Glomerular visceral epithelial cell (primary cell): Measurements from ENCODE around the gene SLC5A3.
A peak's percentile ranks its signal among the peaks of the same experiment; 100 is the strongest.

Source experiments
- DNase-seq: peaks from one replicate; pipeline ENCODE4 v3.0.0-alpha.2; 2016; ENCODE audit errors: extremely low spot score

Gene SLC5A3

DNA sequence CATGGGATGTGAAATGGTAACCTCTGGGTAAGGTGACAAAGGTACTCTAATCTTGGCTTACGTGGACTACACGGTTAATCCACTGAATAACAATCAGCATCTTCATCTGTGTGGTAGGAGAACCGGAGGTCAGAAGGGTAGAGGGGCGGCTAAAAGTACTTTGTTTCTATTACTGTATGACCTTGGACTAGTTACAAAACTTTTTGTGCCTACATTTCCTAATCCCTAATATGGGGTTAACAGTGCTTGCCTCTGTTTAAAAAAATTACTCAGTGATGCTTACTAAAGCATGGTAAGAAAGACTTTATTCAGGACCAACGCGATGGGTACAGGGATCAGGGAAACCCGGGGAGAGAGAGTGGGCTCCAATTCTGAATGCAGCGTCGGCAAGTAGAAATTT, 1.7 kb upstream of the SLC5A3 start:
- no peak for DNase-seq

DNA sequence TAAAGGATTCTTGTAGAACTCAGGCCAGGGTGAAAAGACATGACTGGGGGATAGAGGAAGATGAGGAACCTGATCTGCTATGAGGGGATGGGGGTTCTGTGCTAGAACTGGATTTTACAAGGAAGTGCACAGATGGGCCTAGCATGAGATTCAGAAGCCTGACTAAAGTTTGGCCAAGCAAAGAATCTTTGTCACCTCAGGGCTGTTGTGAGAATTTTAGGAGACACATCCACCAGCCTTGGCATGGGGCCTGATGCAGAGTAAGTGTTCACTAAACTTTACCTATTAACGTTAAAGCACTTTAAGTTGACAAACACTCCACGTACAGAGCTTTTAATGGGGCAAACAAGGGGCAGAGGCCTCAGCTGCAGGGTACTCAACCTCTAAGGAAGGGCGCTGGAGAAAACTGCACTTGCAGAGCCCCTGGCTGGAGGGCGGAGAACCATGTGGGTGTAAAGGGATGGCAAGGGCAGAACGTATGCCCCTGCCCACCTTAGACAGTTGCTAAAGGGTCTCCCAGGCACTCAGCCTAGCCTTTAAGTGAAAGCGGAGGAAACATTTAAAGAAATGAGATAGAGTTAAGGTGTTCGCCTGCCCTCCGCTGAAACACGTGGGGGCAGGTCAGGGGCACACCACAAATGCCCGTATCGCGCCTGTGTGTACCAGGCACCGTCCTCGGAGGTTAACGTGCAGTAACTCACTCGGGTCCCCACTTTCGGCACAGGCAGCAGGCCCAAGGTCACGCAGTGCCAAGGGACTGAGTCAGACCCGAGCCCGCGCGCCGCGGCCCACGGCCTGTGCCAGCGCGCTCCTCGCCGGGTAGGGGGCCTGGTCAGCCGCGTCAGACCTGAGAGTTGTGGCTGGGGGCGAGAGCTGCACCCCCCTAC, 990 bp upstream of the SLC5A3 start:
- no peak for DNase-seq

DNA sequence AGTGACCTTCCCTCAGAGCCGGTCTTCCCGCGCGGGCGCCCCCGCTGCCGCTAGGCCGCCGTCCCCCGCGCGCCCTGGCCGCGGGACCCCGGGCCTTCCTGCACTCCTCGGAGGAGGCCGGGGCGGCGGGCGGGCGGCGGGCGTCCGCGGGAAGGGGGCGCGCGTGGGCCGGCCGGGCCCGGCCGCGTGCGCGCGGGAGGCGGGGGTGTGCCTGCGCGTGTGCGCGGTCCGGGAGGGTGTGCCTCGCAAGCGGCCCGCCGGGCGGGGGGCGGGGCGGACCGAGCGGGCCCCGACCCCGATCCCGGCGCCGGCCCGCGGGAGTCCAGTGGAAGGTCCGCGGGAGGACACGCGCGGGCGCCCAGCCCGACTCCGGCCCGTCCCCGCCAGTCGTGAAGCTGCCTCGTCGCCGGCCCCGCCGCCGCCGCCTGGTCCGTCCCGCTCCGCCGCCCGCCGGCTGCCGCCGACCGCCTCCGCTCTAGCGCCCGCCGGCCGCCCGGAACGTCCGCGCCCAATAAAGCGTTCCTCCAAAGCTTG, 438 bp downstream of the SLC5A3 start:
- DNase-seq, result peak; percentile 26

DNA sequence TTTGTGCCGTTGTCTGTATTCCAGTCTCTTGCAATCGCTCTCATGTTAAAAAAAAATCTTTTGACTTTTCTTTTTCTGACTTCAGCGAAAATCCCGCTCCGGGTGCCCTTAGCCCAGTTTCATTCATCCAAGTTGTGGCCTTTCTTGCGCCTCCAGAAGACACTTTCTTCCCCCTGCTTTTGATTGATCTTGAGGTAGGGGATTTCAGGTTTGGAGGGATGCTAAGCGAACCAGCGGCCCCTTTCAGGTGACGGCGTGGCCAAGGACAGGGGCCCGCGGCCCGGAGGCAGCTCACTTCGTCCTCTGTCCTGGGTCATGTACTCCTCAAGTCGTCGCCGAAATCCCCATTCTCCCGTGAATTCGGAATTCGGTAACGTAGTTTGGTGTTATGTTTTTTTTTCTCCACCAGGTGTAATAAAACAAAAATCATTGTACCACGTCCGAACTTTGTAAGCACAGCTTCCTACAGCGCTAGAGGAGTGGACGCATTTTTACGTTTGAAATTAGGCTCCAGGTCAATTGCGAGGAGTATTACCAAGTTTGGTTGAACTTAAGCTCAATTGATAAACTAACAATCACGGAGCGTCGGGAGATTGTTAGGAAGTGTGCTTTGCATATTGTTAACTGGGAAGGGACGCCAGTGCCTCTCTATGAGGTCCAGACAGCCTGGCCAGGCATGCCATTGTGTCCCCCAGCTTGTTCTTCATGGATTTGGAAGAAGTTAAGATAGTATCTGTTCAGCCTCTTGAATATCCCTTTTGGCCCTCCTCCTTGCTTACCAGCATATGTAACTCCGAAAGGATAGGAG, 1.1 kb downstream of the SLC5A3 start:
- DNase-seq, result peak; percentile 14

DNA sequence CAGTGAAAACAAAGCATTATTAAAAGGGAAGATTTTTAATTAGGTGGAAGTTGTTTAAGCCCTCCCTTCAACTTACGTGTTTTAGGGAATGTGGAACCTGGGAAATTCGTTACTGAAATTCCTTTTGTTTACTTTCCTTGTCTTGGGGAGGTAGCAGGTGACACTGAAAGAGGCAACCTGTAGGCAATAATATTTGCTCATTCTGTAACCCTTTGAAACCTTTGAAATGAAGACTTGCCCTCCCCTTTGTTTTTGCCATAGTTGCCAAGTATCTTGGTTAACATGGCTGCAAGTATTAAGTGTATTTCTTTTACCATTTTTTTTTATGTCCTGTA, 1.7 kb downstream of the SLC5A3 start:
- DNase-seq, result no peak

DNA sequence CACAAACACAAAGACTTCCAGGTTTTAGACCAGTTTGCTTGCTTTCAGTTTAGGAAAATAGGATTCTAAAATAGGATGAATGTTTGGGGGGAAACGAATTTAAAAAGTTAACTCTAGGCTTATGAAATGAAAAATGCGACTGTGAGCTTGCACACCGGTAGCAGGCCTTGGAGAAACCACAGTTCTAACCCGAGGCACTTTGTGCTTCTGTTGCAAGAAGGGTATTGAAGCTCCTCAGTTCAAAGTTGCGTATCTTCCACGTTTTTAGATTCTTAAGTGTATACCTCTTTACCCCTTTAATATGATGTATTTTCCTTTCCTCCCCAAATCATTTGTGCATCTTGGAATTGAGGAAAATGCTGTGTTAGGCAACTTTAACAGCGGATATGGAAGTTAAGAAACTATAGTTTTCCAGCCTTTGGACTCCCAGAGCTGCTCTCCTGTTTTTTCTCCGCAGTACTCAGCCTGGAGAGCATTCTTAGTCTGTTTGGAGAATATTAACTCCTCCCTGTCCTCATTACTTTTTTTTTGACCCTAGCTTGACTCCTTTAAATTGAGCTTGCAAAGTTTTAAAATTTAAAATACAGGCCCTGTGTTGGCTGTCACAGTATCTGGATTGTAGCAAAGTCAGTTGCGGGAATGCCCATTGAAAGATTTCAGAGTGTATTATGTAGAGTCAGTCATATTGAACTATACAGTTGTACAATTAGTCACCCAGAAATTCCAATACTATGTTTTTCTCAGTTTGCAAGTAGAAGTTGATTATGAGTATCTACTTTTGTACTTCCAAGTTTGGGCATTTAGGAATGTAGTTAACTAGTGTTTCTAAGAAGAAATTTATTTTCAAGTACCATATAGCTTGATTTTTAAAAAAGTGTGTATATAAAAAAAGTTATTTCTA, 2.6 kb downstream of the SLC5A3 start:
- DNase-seq, result no peak

DNA sequence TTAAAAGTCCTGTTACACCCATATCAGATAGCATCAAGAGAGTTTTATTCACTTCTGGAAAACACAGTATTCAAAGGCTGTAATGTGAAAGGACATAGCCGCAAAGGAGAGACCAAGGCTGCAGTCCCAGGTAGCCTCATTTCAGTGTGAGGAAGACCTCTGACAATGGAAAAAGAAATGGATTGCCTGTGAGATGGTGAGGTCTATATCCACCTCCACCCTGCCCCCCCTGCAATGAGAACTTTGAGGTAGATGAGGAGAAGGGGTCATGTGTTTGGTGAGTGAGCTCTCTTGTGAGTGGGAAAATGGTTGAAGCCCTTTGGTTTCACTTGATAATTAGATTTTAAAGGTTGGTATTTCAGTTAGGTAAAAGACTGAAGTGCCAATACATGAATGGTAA, 3.5 kb downstream of the SLC5A3 start:
- DNase-seq, result no peak

DNA sequence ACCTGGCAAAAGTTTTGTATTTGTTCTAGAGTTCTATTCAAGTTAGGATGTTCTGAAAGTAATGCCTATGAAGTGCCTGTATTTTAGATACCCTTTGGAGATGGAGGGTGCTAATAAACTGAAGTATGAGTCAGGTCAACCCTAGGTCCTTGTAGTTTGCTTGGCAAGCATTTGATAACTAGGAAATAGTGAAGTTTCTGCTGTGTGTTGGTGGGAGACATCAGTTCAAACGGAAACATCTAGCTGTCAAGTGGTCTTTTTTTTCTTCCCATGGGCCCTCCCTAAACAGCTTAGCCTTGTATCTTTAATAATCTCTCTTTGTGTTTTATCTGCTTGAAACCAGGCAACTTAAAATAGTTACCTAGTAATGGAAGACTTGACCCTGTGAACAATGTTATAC, 4.5 kb downstream of the SLC5A3 start:
- no peak for DNase-seq

DNA sequence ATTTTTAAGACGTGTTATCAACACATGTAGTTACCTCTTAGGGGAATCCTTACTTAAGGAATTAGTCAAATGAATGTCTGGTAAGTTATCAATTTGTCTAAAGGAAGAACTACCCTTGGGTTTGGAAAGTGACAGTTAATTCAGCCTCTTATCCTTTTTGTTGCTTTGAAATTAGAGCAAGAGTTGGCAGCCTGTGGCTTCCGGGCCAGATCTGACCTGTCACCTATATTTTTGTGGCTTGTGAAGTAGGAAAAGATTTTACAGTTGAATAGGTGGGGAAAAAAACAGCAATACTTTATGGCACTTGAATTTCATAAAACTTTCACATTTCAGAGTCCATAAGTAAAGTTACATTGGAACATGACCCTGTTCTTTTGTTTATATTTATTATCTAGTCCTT, 5.5 kb downstream of the SLC5A3 start:
- DNase-seq, result peak; percentile 7

DNA sequence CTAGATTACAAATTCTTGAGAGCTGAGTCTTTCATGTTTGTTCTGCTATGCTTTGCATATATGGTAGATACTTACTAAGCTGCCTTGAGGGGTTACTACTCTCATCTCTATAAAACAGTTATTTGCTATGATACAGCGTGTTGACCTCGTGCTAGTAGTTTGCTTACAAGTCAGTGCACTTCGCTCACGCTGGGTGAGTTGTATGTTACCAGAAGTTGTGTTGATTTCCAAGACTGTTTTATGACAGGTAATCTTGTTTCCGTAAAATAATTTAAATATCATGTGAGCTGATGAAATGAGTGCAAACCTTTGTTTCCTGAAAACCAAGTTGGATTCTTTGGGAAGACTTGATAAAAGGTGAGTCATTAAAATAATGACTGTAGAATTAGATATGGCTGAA, 7.3 kb downstream of the SLC5A3 start:
- no peak for DNase-seq

DNA sequence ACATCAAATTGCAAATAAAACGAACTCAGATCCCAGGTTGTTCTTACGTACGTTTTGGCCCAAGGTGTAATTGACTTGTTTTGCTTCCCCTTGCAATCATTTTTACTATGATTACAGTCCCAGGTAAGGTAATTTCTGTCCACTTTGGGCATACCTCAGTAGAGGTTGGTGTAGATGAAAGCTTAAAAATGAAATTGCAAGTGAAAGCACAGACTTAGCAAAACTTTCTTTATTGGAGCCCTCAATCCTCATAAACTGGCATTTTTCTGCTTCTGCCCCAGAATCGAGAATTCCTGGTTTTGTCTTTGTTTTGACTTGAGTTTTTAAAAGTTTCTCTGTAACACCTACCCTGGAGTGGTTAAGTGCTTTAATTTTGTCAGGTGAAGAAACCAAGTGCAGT, 9.4 kb downstream of the SLC5A3 start:
- no peak for DNase-seq

DNA sequence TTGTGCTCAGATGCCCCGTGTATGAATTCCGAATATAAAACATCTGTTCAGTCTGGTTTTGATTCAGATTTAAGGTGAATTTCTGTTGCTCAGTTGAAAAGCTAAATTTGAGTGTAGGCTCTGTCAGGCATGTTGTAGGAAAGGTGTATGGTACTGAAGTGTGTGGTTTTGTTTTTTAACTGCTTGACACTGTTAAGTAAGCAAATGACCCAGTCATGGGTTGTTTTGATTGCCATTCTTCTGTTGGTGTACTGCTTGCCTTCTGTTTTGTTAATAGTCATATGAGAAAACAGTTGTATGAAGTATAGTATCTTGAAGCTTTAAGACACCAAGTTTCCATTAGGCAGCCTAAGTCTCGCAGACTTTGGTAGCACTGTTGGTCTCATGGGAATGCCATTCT, 10.0 kb downstream of the SLC5A3 start:
- no peak for DNase-seq

DNA sequence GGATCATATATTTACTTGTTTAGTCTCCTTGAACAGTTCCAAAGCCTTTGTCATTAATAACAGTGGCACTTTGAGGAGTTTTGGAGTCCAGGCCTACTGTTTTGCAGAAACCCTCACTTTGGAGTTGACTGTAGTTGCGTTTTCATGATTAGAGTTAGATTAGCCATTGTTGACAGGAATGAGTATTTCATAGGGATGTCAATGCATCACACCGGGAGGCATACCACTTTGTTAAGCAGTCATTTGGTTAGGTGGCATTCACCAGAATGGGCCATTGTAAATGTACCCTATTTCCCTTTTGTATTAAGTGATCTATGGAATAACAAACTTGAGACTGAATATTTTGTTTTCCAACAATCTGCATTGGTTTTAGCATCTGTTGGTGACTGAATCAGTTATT, 11.8 kb downstream of the SLC5A3 start:
- no peak for DNase-seq

DNA sequence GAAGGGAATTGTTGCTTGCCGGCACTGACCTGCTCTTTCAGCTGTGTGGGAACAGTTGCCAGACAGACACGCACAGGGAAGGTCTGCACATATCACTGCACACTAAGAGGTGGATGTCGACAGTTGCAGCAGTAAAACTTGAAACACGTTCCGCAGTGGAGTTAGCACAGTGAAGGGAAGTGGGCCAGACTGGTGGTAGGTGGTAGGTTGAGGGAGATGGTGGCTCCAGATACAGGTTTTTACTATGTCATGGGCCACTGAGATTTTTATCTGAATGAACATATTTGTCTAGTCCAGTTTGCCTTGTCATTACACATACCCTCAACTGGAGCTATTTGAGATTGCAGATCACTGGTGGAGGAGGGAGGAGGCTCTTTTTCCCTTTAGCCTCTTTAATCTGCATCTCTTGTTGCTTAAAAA, 13.5 kb downstream of the SLC5A3 start:
- no peak for DNase-seq

DNA sequence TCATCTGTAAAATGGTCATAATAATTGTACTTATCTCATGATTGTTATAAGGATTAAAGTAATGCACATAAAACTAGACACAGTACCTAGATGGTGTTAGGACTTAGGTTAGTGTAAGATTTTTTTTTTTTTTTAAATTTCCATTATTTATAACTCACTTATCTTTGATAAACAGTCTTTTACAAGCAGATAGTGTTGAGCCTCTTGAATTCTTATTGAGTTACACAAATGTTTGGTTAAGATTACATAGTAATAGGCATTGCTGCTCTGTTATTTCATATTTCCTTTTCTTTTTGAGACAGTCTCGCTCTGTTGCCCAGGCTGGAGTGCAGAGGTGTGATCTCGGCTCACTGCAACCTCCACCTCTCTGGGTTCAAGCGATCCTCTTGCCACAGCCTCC, 15.4 kb downstream of the SLC5A3 start:
- no peak for DNase-seq

DNA sequence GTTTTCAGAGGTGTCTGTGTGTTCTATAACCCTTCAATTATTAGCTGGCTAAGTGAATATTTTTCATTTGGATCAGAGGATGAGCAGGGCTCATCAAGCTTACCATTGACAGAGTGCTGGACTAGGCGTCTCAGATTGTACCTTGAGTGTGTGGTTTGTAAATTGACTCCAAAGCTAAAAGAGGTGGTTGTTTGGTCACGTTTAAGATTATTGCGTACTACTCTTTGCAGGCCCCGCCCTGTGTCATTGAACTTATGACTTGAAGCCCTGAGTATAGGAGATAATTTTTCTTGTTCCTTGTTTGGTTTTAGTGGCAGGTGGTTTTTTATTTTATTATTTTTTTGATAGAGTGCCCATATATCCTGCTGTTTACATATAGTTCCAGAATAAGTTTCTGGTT, 17.7 kb downstream of the SLC5A3 start:
- no peak for DNase-seq

DNA sequence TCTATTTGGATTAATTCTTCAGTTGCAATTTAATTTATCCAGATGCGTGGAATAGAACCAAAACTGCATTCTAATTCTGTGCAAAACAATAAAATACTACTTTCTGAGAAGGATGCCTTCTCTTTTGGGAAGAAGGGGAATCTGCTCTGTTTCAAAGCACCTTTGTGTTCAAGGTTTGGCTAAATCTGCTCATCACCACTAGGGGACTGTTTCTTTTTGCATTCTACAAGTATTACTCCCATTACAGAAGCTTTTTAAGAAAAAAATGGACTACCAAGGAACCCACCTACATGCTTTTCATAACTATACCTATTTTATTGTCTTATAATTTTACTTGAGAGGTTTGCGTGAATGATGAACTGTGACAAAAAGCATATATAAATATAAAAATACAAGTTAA, 18.2 kb downstream of the SLC5A3 start:
- DNase-seq, result no peak

DNA sequence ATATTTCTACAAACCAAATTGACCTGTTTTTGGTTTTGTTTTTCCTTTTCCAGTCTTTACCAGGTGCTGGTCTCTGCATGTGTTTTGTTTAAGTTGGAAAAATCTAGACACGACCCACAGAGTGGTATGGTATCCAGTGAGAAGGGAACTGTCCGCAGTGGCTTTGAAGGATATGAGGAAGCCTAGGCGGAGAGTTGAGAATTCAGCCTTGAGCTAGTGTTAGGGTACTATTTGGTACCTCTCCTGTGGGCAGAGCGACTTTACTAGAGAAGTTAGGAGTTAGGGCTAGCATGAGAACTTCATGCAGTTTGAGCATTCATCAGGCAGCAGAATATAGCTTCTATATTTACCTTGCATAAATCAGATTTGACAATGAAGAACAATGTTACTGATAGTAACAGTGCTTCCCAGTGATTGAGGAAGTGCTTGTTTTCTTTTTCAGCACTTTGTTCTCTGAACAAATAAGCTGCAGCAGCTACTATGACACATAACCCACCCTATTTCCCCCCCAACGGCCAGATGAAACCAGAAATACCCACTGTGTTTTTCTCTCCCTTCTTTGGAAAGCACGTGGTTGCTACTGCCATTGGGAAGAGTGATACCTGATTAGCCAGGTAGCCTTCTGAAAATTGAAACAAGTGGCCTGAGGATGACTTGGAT, 19.0 kb downstream of the SLC5A3 start:
- DNase-seq, result no peak

DNA sequence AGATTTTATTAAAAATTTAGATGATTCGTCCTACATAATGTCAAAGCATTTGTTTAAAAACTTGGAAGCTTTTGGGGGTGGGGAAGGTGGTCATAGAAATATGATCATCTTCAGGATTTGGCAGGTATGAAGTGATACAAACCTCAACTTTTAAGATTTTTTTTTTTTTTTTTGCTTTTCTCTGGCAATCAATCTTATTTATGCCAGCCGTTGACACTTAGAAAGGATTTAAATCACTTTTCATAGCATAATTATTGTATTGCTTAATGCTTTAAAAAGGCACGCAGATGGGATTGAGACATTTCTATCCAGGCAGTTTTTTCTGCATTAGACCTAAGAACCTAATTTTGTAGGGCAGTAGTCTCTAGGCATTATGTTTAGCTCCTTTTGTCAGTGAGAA, 19.7 kb downstream of the SLC5A3 start:
- DNase-seq, result no peak

DNA sequence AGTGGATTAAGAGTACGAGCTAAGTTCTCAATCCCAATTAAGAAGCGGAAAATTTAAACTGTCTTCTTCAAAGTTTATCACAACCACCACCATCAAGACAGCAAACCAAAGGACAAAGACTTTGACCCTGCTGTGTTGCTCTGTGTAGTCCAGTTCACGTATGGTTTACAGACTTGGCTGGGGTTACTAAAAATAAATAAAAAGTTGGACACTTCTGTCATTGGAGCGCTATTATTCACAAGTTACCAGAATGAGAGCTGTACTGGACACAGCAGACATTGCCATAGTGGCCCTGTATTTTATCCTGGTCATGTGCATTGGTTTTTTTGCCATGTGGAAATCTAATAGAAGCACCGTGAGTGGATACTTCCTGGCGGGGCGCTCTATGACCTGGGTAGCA, 21.6 kb downstream of the SLC5A3 start:
- no peak for DNase-seq

DNA sequence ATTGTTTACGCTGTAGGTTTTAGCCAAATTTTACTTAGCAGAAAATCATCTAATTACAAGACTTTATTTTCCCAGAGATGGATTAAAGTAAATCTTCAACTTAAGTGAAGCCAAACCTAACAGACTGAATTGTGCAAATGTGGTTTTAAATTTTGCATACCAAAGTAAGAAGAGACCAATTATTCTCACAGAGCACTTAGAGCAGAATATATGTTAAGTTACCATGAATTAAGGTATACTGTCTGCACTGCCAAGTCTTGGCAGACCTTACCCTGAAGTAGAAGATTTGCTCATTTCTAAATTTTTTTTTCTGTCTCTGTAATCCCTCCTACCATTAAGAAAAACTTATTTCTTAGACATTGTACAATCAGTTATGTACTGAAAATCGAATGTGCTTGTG, 24.1 kb downstream of the SLC5A3 start:
- no peak for DNase-seq
